Osteoblast (primary cell): ENCODE data around the gene NYNRIN. TPM values are rescaled to one million over a fixed set of nuclear protein-coding genes. Genes with fewer than 3 reads are reported as not detected.

ENCODE experiments used
- DNase-seq: peaks from one replicate; pipeline ENCODE4 v3.0.0; 2011; ENCODE audit warnings: low spot score, mixed read lengths; ENCODE audit not compliant: insufficient read length; ENCODE audit errors: missing footprints
- H2AFZ ChIP-seq: 2 replicates; pipeline ENCODE4 v1.6.0; 2011; ENCODE audit warnings: mild to moderate bottlenecking, low read length
- H3K27ac ChIP-seq: 2 replicates; pipeline ENCODE4 v1.5.1; 2011; ENCODE audit warnings: mild to moderate bottlenecking, low read depth, low read length, moderate library complexity
- H3K27me3 ChIP-seq: 2 replicates; pipeline ENCODE4 v1.6.0; 2012; ENCODE audit warnings: mild to moderate bottlenecking, control low read depth, inconsistent platforms, low read length, moderate library complexity; ENCODE audit not compliant: insufficient read depth
- H3K36me3 ChIP-seq: 2 replicates; pipeline ENCODE4 v1.5.1; 2011; ENCODE audit warnings: mild to moderate bottlenecking, low read length, control low read depth, moderate library complexity; ENCODE audit not compliant: insufficient read depth
- H3K4me1 ChIP-seq: 2 replicates; pipeline ENCODE4 v1.5.1; 2011; ENCODE audit warnings: mild to moderate bottlenecking, low read length, control low read depth, moderate library complexity; ENCODE audit not compliant: insufficient read depth
- H3K4me2 ChIP-seq: 2 replicates; pipeline ENCODE4 v1.6.0; 2011; ENCODE audit warnings: mild to moderate bottlenecking, low read length; ENCODE audit not compliant: insufficient read depth
- H3K4me3 ChIP-seq: fragments of 200-600 bp; sonication (generic); 3 replicates; pipeline ENCODE4 v1.5.1; 2012; ENCODE audit warnings: mild to moderate bottlenecking, low read length, inconsistent platforms; ENCODE audit not compliant: insufficient read depth
- H3K79me2 ChIP-seq: 2 replicates; pipeline ENCODE4 v1.6.0; 2012; ENCODE audit warnings: mild to moderate bottlenecking, low read length, control low read depth, inconsistent platforms; ENCODE audit not compliant: insufficient read depth
- H3K9me3 ChIP-seq: 2 replicates; pipeline ENCODE4 v1.5.1; 2011; ENCODE audit warnings: low read depth, low read length, control low read depth
- H4K20me1 ChIP-seq: 2 replicates; pipeline ENCODE4 v1.6.0; 2012; ENCODE audit warnings: mild to moderate bottlenecking, low read length, control low read depth; ENCODE audit not compliant: insufficient read depth
- CTCF ChIP-seq: IDR thresholded peaks from 2 replicates; pipeline ENCODE4 v1.5.1; 2011; ENCODE audit warnings: mild to moderate bottlenecking, low read depth, low read length, moderate library complexity; ENCODE audit errors: extremely low read depth
- total RNA-seq: library from RNA; depleted of rRNA; stranded (reverse); fragments of >200 nt; gene quantifications from 2 replicates; pipeline ENCODE4 v1.2.3, GENCODE V29; 2012

The NYNRIN gene
- 7.2 and 9.1 TPM in 2 replicates for total RNA-seq

- H3K36me3 ChIP-seq: no peaks in the 10 kb centered on the region
- no peaks in the 10 kb centered on the region for H3K27me3 ChIP-seq
- H2AFZ ChIP-seq: peak within 1 kb of the TSS; percentile 66
- no peak within 1 kb of the TSS for H3K27ac ChIP-seq
- peak within 1 kb of the TSS; percentile 85 for H3K4me2 ChIP-seq
- peaks cover 17% of the 10 kb centered on the region for H3K4me1 ChIP-seq
- no peak for TF ChIP-seq CTCF
- no peaks in the 10 kb centered on the region for H3K79me2 ChIP-seq
- peak within 1 kb of the TSS; percentile 72 for H3K4me3 ChIP-seq
- no peaks in the 10 kb centered on the region for H4K20me1 ChIP-seq
- no peaks in the 10 kb centered on the region for H3K9me3 ChIP-seq
- peak; percentile 92 for DNase-seq
These were observed at the start of gene NYNRIN for GRCh38 chr14:24398653-24399446. TSS of gene NYNRIN (plus strand) at chr14:24399003. CDS start at chr14:24399247, 244 bp downstream.

GRCh38 chr14:24349742-24350141 lies 49.1 kb upstream of the NYNRIN start:
- Histone ChIP-seq H3K36me3 (no peaks in the 10 kb centered on the region), H3K4me1 (peaks cover 30% of the 10 kb centered on the region), H3K27me3 (no peaks in the 10 kb centered on the region)

GRCh38 chr14:24351517-24351916 lies 47.3 kb upstream of the NYNRIN start:
- Histone ChIP-seq H3K4me3 (no peak overlapping the region), H3K36me3 (no peaks in the 10 kb centered on the region), H3K79me2 (no peaks in the 10 kb centered on the region), H3K27ac (peak overlapping the region; percentile 17), H4K20me1 (no peaks in the 10 kb centered on the region), H3K27me3 (no peaks in the 10 kb centered on the region), H3K9me3 (no peaks in the 10 kb centered on the region), H3K4me1 (peaks cover 30% of the 10 kb centered on the region), H3K4me2 (peak overlapping the region; percentile 34), H2AFZ (peak overlapping the region; percentile 71)
- TF ChIP-seq CTCF: peak; percentile 6
- DNase-seq: peak; percentile 76

More at GRCh38 chr14:24349742-24350141, 49.1 kb upstream of the NYNRIN start:
- H3K4me3 ChIP-seq: no peak overlapping the region
- no peaks in the 10 kb centered on the region for H3K9me3 ChIP-seq
- DNase-seq: no peak
- H3K79me2 ChIP-seq: no peaks in the 10 kb centered on the region
- no peak overlapping the region for H2AFZ ChIP-seq
- no peak overlapping the region for H3K4me2 ChIP-seq
- H3K27ac ChIP-seq: no peak overlapping the region
- no peaks in the 10 kb centered on the region for H4K20me1 ChIP-seq
- TF ChIP-seq CTCF: no peak
